ENCODE measurements around the gene TTLL1. TPM values are rescaled to one million over a fixed set of nuclear protein-coding genes. Genes with fewer than 3 reads are reported as not detected.

TTLL1 gene
- total and polyA plus RNA-seq, 2 of the 4 experiments (the other 2 are of a cell fraction), result 10.8 to 13.2 TPM

DNA sequence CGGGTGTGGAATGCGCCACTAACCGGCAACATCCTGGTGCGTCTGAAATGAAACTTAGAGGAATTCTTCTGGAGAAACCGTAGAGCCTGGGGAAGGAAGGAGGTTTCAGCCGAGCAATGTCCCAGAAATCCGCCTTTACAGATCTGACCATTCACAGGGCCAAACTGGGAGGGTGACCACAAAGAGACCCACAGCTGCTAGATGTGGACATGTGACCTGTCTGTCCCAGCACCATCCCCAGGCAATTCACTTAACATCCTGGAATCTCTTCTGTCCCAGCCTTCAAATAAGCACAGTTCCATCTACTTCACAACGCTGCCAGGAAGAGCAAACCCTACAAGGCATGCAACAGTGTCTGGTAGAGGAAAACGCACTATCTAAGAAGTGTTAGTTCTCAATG lies 44.2 kb upstream of the TTLL1 start:
- TF ChIP-seq CHD1 (IDR thresholded peaks at IDR 0.05; ENCODE audit: low read depth, low read length), result no peak
- H3K9ac ChIP-seq (ENCODE audit: low read depth, low read length), result no peak overlapping the region
- H3K79me1 ChIP-seq (ENCODE audit: low read depth in 1 of 2, low read length in 2 of 2), result peaks cover 0 to 5% of the 10 kb centered on the region in 2 experiments; a peak in 1 of 4 replicates
- H3K56ac ChIP-seq (ENCODE audit: extremely low read depth, insufficient read depth, low read length), result no peak overlapping the region
- BruUV-seq (replicated peaks), result no TSS peak
- in situ Hi-C loops (cut with MboI; ENCODE audit: low sequenced_read_pairs) (no loop called here), intact Hi-C loops (cut with micrococcal nuclease) (no loop called here), dilution Hi-C loops (cut with HindIII; ENCODE audit: low sequenced_read_pairs, unreplicated experiment) (no loop called here)
- H4K8ac ChIP-seq (ENCODE audit: low read depth in 2 of 2, low read length in 2 of 2), result no peak overlapping the region
- 72% methylated on average over 5 of the region's 9 CpGs; no CpG with 5 or more reads in 1 of the 2 experiments for WGBS, 2 experiments (ENCODE audit: extremely low coverage in 2 of 2, insufficient read length in 1 of 2)
- H2AK5ac ChIP-seq (ENCODE audit: low read depth, low read length), result no peak overlapping the region
- H3K36me3 ChIP-seq (ENCODE audit: control insufficient read depth, insufficient read depth, low read length), result peaks cover 38% of the 10 kb centered on the region
- H3K9me1 ChIP-seq (ENCODE audit: insufficient read depth, low read length), result no peaks in the 10 kb centered on the region
- CTCF ChIA-PET, result interaction anchor here (0.7 kb wide), 1 partner anchor 688 kb away, joined by 3 read pairs; no protein-coding TSS in a partner anchor
- no peak overlapping the region for H2BK5ac ChIP-seq (ENCODE audit: low read depth, low read length, poor library complexity, severe bottlenecking)
- H4K20me1 ChIP-seq (ENCODE audit: insufficient read depth, low read length), result no peaks in the 10 kb centered on the region; the same call in 1 of the 2 replicates
- H3K23ac ChIP-seq (ENCODE audit: low read depth, low read length), result no peak overlapping the region
- no peak overlapping the region for H2BK20ac ChIP-seq (ENCODE audit: low read depth, low read length)
- no peaks in the 10 kb centered on the region for H3K4me1 ChIP-seq (ENCODE audit: control insufficient read depth, insufficient read depth, low read length)
- H3K18ac ChIP-seq (ENCODE audit: low read depth, low read length), result no peak overlapping the region
- ATAC-seq (ENCODE audit: low read depth) (no peak), DNase-seq (no peak)
- H3K27ac ChIP-seq (ENCODE audit: insufficient read depth, low read length), result no peak overlapping the region
- H3K9me3 ChIP-seq (ENCODE audit: control insufficient read depth, insufficient read depth, low read length), result no peaks in the 10 kb centered on the region
- no peak overlapping the region for H3K4me2 ChIP-seq (ENCODE audit: low read depth, low read length)
- H3K14ac ChIP-seq (replicated peaks; ENCODE audit: low read depth, low read length), result no peak overlapping the region
- H2BK15ac ChIP-seq (ENCODE audit: low read depth, low read length), result no peak overlapping the region
- no peaks in the 10 kb centered on the region for H3K27me3 ChIP-seq (ENCODE audit: control insufficient read depth, insufficient read depth, low read length)
- H3K4ac ChIP-seq (ENCODE audit: low read depth, low read length), result no peak overlapping the region
- H2AFZ ChIP-seq (replicated peaks; ENCODE audit: low read length, poor library complexity), result no peak overlapping the region
- no peak overlapping the region for H3K4me3 ChIP-seq (ENCODE audit: insufficient read depth, low read depth, low read length)
- POLR2A ChIA-PET (ENCODE audit: unreplicated experiment), result no interaction called here
- H4K5ac ChIP-seq (ENCODE audit: low read depth, low read length), result no peak overlapping the region
- H4K91ac ChIP-seq (ENCODE audit: insufficient read depth, low read depth, low read length), result no peak overlapping the region
- no peak overlapping the region for H2AK9ac ChIP-seq (replicated peaks; ENCODE audit: low read depth, low read length, poor library complexity)
- no peak overlapping the region for H2BK120ac ChIP-seq (ENCODE audit: low read depth, low read length)
